GM18499 (cell line): Measurements from ENCODE around the gene USP32.
"Not testable (repeated sequence)": the region's sequence is repeated elsewhere in the genome, so short reads cannot be mapped to it uniquely, and the experiment has no call there.

Experiments
- ATAC-seq: cut with Tn5 transposase; IDR thresholded peaks from one replicate; pipeline ENCODE4 v1.9.1; 2021; ENCODE audit warnings: moderate number of reproducible peaks; ENCODE audit not compliant: insufficient read depth, unreplicated experiment

The USP32 gene

GRCh38 chr17:60190032-60190431 lies 201.9 kb downstream of the USP32 start:
- not testable (repeated sequence) for ATAC-seq

- no peak for ATAC-seq
Observed at GRCh38 chr17:60188759-60189158, 203.2 kb downstream of the USP32 start.

GRCh38 chr17:60186846-60187745 lies 204.8 kb downstream of the USP32 start:
- ATAC-seq = not testable (repeated sequence)

- not testable (repeated sequence) for ATAC-seq
Observed at GRCh38 chr17:60186372-60186771, 205.6 kb downstream of the USP32 start.

- not testable (repeated sequence) for ATAC-seq
Observed at GRCh38 chr17:60180380-60180779, 211.6 kb downstream of the USP32 start.

- not testable (repeated sequence) for ATAC-seq
Observed at GRCh38 chr17:60178180-60178579, 213.8 kb downstream of the USP32 start.

- ATAC-seq = not testable (repeated sequence)
Observed at GRCh38 chr17:60176763-60177162, 215.2 kb downstream of the USP32 start.

GRCh38 chr17:60174767-60175166 lies 217.2 kb downstream of the USP32 start:
- ATAC-seq = not testable (repeated sequence)

GRCh38 chr17:60174035-60174434 lies 217.9 kb downstream of the USP32 start:
- no peak for ATAC-seq

GRCh38 chr17:60173304-60173819 lies 218.6 kb downstream of the USP32 start:
- ATAC-seq = no peak

GRCh38 chr17:60171753-60172079 lies 220.2 kb downstream of the USP32 start:
- no peak for ATAC-seq

GRCh38 chr17:60170835-60171752 lies 220.8 kb downstream of the USP32 start:
- ATAC-seq = no peak

GRCh38 chr17:60169921-60170817 lies 221.8 kb downstream of the USP32 start:
- no peak for ATAC-seq

GRCh38 chr17:60168654-60169053 lies 223.3 kb downstream of the USP32 start:
- ATAC-seq = no peak

GRCh38 chr17:60167065-60167741 lies 224.7 kb downstream of the USP32 start:
- no peak for ATAC-seq

- ATAC-seq = no peak
Observed at GRCh38 chr17:60165971-60166370, 226.0 kb downstream of the USP32 start.

GRCh38 chr17:60165223-60165622 lies 226.7 kb downstream of the USP32 start:
- ATAC-seq = no peak

- ATAC-seq = no peak
Observed at GRCh38 chr17:60164697-60165096, 227.2 kb downstream of the USP32 start.

GRCh38 chr17:60164164-60164563 lies 227.8 kb downstream of the USP32 start:
- ATAC-seq = no peak
